Measurements from ENCODE around the gene RND1.

Gene RND1

DNA sequence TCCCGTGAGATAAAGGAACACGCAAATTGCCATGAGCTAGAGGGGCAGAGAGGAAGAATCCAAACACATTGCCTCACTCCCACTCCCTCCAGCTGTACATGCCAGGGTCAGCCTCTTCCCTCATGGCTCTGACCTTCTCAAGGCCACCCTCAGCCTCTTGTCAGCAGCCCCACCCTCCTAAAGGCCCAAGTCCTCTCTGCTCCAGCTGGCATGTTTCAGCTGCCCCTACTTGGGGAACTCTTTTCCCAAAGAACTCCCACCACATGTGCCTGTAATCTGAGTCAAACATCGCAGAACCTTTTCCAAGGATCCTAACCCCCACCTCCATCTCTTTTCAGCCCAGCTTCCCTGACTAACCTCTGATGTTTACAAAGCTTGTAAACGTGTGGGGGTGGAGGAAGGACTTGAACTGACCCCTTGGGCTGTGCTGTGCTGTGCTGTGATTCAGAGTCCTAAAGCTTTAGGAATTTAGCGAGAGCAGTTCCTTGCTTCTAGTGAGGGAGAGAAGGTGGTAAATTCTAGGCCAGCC is 54.7 kb downstream of the RND1 start:
- no peak for DNase-seq (ENCODE audit: low read depth in 2 of 2)

GRCh38 chr12:48807981-48808380 is 57.7 kb downstream of the RND1 start:
- no peak for DNase-seq (ENCODE audit: low read depth in 2 of 2)
